Measurements from ENCODE around the gene PDZD11.

DNA sequence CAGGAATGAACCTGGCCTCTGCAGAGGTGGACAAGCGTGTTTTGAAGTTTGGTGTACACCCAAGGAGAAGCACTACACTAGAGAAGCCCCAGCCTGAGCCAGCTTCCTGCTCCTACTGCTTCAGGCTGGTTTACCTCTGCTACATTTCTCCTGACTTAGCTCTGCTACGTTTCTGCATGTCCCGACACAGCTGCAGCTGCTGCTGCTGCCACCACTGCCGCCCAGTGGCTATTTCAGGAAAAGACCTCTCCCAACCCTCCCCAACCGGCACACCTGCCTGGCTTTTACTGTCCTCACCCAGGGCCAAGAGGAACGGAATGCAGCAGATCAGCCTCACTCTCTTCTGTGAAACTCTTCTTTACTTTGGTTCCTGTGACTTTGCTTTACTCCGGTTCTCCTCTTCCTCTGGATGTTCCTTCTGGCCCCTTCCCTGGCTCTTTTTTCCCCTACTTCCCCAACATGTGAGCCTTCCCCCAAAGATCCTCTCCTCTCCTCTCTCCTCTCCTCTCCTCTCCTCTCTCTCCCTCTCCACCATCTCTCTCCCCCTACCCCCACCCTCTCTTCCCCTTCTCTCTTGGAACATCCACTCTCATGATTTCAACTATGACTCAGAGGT lies 26.7 kb downstream of the PDZD11 start:
- TF ChIP-seq, protein P1, sequence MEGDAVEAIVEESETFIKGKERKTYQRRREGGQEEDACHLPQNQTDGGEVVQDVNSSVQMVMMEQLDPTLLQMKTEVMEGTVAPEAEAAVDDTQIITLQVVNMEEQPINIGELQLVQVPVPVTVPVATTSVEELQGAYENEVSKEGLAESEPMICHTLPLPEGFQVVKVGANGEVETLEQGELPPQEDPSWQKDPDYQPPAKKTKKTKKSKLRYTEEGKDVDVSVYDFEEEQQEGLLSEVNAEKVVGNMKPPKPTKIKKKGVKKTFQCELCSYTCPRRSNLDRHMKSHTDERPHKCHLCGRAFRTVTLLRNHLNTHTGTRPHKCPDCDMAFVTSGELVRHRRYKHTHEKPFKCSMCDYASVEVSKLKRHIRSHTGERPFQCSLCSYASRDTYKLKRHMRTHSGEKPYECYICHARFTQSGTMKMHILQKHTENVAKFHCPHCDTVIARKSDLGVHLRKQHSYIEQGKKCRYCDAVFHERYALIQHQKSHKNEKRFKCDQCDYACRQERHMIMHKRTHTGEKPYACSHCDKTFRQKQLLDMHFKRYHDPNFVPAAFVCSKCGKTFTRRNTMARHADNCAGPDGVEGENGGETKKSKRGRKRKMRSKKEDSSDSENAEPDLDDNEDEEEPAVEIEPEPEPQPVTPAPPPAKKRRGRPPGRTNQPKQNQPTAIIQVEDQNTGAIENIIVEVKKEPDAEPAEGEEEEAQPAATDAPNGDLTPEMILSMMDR (IDR thresholded peaks at IDR 0.05; ENCODE audit: poor library complexity, severe bottlenecking): peak; percentile 68
- TF ChIP-seq EZH2 (IDR thresholded peaks at IDR 0.05; ENCODE audit: borderline replicate concordance, insufficient read depth, low read length, poor library complexity, severe bottlenecking) (no peak), EP300 (conservative IDR thresholded peaks at IDR 0.05; ENCODE audit: poor library complexity, severe bottlenecking) (no peak), POLR2AphosphoS5 (IDR thresholded peaks at IDR 0.05) (no peak), TAF1 (IDR thresholded peaks at IDR 0.05; ENCODE audit: low read depth) (no peak), RAD21 (conservative IDR thresholded peaks at IDR 0.05) (peak; percentile 61), SMC3 (conservative IDR thresholded peaks at IDR 0.05; ENCODE audit: poor library complexity) (peak; percentile 63)
- TF ChIP-seq, protein P2, sequence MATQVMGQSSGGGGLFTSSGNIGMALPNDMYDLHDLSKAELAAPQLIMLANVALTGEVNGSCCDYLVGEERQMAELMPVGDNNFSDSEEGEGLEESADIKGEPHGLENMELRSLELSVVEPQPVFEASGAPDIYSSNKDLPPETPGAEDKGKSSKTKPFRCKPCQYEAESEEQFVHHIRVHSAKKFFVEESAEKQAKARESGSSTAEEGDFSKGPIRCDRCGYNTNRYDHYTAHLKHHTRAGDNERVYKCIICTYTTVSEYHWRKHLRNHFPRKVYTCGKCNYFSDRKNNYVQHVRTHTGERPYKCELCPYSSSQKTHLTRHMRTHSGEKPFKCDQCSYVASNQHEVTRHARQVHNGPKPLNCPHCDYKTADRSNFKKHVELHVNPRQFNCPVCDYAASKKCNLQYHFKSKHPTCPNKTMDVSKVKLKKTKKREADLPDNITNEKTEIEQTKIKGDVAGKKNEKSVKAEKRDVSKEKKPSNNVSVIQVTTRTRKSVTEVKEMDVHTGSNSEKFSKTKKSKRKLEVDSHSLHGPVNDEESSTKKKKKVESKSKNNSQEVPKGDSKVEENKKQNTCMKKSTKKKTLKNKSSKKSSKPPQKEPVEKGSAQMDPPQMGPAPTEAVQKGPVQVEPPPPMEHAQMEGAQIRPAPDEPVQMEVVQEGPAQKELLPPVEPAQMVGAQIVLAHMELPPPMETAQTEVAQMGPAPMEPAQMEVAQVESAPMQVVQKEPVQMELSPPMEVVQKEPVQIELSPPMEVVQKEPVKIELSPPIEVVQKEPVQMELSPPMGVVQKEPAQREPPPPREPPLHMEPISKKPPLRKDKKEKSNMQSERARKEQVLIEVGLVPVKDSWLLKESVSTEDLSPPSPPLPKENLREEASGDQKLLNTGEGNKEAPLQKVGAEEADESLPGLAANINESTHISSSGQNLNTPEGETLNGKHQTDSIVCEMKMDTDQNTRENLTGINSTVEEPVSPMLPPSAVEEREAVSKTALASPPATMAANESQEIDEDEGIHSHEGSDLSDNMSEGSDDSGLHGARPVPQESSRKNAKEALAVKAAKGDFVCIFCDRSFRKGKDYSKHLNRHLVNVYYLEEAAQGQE (IDR thresholded peaks at IDR 0.05; ENCODE audit: borderline replicate concordance): no peak
